ENCODE measurements around the gene KITLG.
"Not testable (repeated sequence)": the region's sequence is repeated elsewhere in the genome, so short reads cannot be mapped to it uniquely, and the experiment has no call there.

Gene KITLG

DNA sequence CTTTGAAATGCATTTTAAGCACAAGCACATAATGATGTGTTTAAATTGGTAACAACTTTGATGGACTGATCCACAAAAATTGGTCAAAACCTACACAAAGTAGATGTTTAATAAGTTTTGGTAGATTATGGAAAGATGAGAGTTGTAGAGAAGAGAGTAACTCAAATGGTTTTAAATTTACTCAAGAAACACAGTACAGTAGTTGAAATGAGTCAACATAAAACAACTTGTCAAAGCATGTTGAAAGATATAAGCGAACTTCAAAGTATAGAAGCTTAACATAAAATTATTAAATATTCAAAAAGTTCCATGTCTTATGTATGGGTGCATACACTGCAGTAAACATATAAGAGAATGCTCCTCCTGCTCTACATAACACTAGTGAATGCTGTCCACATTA, 49.4 kb downstream of the KITLG start:
- H3K4me3 Mint-ChIP-seq, result no peak overlapping the region
- H3K9me3 Mint-ChIP-seq (ENCODE audit: low read depth), result peaks cover 2% of the 10 kb centered on the region
- no peaks in the 10 kb centered on the region for H3K36me3 Mint-ChIP-seq
- H3K27me3 Mint-ChIP-seq, result no peaks in the 10 kb centered on the region
- H3K4me1 Mint-ChIP-seq (ENCODE audit: low read depth), result no peaks in the 10 kb centered on the region
- no peak overlapping the region for H3K27ac Mint-ChIP-seq

DNA sequence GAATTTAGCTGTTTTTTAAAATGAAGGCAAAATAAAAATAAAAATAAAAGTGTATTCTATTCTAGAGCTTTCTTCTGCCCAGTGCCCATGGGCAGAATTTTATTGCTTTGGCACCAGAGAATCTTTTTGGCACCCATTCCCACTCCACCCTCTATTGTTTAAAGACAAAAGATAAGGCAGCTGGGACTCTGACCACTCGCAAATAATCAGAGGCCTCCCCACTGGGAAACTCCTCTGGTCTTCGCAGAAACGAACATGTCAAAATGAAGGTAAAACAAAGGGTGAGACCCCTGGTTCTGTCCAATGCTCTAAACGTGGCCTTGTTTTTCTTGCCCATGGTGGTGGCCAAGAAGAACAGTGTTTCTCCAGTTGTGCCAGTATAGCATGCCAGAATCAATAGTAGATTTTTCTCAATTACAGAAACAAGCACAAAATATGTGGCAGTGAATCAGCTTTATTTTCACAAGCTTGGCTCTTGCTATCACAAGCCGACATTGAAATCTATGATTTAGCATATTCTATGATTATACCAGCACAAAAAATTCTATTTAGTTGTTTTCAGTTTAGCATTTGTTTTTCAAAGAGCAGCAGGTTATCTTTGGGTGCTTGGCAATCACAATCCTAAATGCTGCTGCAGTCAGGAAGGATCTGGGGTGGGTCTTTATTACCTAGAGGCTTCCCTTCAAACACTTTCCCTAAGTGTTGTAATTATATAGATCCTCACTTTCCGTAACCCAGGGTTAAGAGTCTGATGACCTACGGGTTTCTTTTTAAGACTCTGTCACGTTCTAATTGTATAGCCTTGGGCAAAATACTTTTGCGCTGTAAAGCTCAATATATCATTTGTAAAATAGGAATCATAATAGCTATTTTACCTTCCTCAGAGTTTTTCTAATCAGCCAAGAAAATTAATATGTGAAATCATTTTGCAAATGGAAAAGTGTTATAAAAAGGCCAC, 50.5 kb downstream of the KITLG start:
- no peaks in the 10 kb centered on the region for H3K36me3 Mint-ChIP-seq
- no peaks in the 10 kb centered on the region for H3K4me1 Mint-ChIP-seq (ENCODE audit: low read depth)
- no peak overlapping the region for H3K4me3 Mint-ChIP-seq
- H3K9me3 Mint-ChIP-seq (ENCODE audit: low read depth), result no peaks in the 10 kb centered on the region
- H3K27ac Mint-ChIP-seq, result no peak overlapping the region
- H3K27me3 Mint-ChIP-seq, result no peaks in the 10 kb centered on the region

DNA sequence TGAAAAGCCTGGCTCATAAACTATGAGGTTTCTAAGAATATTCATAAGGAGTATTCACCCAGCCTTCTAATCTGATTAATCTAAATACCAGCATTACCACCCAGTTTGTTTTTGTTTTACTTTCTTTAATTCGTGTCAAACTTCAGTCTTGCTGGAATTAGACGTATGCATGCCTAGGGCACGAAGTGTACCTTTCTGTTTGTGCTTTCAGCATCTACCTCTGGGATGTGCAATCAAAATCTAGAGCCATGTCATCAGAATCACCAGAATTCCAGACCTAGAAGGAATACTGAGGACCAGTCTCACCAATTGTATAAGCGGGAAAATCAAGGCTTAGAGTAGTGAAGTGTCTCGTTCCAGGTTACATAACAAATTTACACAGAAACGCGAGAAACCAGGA, 57.3 kb downstream of the KITLG start:
- Mint-ChIP-seq H3K27me3 (no peaks in the 10 kb centered on the region), H3K36me3 (no peaks in the 10 kb centered on the region), H3K9me3 (ENCODE audit: low read depth) (no peaks in the 10 kb centered on the region), H3K27ac (no peak overlapping the region), H3K4me3 (no peak overlapping the region), H3K4me1 (ENCODE audit: low read depth) (no peaks in the 10 kb centered on the region)

DNA sequence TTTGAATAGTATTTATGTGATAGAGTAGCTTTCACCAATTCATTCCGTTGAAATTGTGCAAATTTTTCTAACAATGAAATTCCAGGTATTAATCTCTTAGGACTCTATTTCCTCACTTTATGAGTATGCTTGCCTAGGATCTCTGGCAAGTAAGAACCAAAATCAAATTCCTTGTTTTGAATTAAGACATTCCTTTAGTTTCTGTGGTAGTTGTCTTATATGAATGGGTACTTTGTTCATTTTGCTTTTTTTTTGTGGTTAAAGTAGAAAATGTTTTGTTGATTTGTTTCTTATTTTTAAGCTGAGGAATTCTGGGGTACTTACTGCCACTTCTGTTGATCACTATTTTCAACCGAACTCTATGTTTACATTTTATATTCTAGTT, 59.8 kb downstream of the KITLG start:
- Mint-ChIP-seq H3K27me3 (no peaks in the 10 kb centered on the region), H3K9me3 (ENCODE audit: low read depth) (peaks cover 2% of the 10 kb centered on the region), H3K27ac (no peak overlapping the region), H3K4me1 (ENCODE audit: low read depth) (no peaks in the 10 kb centered on the region), H3K4me3 (no peak overlapping the region), H3K36me3 (no peaks in the 10 kb centered on the region)

DNA sequence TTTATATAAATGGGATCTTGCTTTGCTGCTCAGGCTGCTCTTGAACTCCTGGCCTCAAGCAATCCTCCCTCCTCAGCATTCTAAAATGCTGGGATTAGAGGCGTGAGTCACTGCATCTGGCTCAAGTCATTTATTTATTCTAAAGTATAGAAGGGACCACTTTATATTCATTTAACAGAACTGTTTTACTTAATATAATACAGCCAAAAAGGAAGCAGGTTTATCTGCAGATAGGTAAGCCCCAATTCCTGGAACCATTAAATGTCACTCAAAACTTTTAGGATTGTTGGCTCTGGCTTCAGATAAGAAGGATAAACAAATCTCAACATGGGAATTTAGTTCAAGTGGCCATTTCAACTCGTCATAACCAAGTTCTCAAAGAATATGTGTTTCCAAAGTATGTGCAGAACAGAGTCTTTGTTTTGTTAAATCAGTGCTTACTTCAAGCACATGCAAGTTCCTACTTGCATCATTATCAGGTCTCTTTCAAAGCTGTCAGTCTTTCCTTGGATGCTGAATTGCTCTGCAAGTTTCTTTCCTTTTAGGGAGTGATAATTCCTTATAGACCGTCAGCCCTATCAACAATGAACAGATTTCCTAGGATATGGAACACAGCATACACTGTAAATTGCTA, 60.4 kb downstream of the KITLG start:
- Mint-ChIP-seq H3K27me3 (no peaks in the 10 kb centered on the region), H3K36me3 (no peaks in the 10 kb centered on the region), H3K9me3 (ENCODE audit: low read depth) (peaks cover 2% of the 10 kb centered on the region), H3K4me3 (no peak overlapping the region), H3K27ac (no peak overlapping the region), H3K4me1 (ENCODE audit: low read depth) (no peaks in the 10 kb centered on the region)

DNA sequence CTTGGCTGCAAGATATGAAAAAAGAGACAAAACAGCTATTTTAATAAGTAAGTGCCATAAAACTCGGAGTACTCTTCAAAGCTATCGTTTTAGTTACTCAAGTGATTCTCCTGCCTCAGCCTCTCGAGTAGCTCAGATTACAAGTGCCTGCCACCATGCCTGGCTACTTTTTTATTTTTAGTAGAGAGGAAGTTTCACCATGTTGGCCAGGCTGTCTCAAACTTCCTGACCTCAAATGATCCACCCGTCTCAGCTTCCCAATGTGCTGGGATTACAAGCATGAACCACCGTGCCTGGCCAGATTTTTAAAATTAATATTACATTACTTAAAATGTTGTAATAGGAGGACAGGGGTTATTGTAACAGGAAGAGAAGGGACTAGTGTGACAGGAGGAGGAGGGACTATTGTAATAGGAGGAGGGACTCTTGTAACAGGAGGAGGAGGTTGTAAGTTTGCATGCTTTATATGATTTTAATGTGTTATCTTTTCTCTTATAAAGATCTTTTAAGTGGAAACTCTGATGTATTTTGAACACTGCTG, 61.3 kb downstream of the KITLG start:
- H3K9me3 Mint-ChIP-seq (ENCODE audit: low read depth), result peaks cover 2% of the 10 kb centered on the region

DNA sequence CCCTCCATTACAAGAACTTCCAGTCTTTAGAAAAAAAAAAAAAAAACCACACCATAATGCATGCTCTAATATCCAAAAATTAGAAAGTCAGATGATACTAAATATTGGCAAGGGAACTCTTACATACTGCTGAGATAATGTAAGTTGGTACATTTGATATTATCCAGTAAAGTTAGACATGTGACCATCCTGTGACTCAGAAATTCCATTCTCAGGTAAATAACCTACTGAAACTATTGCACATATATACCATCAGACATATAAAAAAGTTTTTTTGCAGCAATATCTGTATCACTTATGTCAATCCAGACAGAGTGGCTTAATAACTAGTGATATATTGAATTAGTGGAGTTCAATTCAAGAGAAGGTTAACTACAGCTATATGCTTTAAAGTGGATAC, 63.5 kb downstream of the KITLG start:
- no peak overlapping the region for H3K4me3 Mint-ChIP-seq
- H3K36me3 Mint-ChIP-seq, result no peaks in the 10 kb centered on the region
- no peak overlapping the region for H3K27ac Mint-ChIP-seq
- H3K9me3 Mint-ChIP-seq (ENCODE audit: low read depth), result peaks cover 2% of the 10 kb centered on the region
- H3K27me3 Mint-ChIP-seq, result no peaks in the 10 kb centered on the region
- no peaks in the 10 kb centered on the region for H3K4me1 Mint-ChIP-seq (ENCODE audit: low read depth)

More for the DNA sequence above, 61.3 kb downstream of the KITLG start:
- H3K27me3 Mint-ChIP-seq, result no peaks in the 10 kb centered on the region
- H3K4me3 Mint-ChIP-seq, result no peak overlapping the region
- no peak overlapping the region for H3K27ac Mint-ChIP-seq
- no peaks in the 10 kb centered on the region for H3K36me3 Mint-ChIP-seq
- no peaks in the 10 kb centered on the region for H3K4me1 Mint-ChIP-seq (ENCODE audit: low read depth)

DNA sequence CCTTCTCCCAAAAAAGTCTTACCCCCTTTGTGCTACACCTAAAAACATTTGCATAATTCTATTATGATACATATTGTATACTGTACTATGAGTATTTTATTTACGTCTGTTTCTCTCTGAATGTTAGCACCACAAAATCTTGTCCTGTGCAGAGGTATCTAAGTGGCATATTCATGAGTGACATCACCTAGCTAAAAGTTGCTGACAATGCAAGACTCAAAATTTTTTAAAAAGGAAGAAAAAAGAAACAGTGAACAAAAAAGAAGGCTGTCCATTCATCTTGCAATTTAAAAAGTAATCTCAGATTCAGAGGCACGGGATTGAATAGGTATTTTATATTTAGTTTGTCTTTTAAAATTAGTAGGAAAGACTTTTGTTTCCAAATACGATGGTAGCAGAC, 69.4 kb downstream of the KITLG start:
- H3K27ac Mint-ChIP-seq, result no peak overlapping the region
- H3K36me3 Mint-ChIP-seq, result no peaks in the 10 kb centered on the region
- no peaks in the 10 kb centered on the region for H3K27me3 Mint-ChIP-seq
- H3K9me3 Mint-ChIP-seq (ENCODE audit: low read depth), result peaks cover under 1% of the 10 kb centered on the region
- no peaks in the 10 kb centered on the region for H3K4me1 Mint-ChIP-seq (ENCODE audit: low read depth)
- no peak overlapping the region for H3K4me3 Mint-ChIP-seq

DNA sequence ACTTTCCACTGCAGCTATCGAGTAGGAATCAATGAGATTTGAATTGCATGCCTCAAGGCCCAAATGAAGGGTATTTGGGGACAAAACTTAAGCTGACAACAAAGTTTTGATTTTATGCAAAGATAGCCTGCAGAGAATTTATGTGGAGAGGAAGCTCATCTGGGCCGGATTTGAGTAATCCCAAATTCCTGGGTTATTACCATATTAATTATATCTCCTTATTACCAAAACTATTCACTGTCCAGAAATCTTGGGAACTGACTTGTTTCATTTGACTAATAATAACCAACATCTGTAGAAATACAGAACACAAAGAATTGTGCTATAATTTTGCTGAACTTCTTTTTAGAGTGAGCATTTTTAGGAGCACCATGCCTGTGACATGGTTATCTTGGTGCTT, 70.4 kb downstream of the KITLG start:
- no peaks in the 10 kb centered on the region for H3K9me3 Mint-ChIP-seq (ENCODE audit: low read depth)
- H3K27me3 Mint-ChIP-seq, result no peaks in the 10 kb centered on the region

DNA sequence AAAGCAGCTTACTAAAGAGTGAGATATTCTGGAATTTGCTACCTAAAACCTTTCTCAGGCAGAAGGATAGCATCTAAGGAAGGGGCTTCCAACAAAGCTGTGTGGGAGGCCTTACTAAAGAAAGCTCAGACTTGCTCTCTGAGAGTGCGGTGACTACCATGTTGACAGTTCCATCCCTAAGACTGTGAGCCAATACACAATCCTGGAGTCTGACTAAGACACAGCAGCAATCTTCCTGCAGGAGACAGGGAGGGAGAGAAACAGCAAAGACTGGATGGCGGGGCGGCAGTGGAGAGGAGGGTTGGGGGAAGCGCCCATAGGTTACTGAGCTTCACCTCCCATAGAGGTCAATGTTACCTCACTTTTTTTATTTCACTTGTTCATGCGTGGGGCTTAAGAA, 70.9 kb downstream of the KITLG start:
- Mint-ChIP-seq H3K9me3 (ENCODE audit: low read depth) (no peaks in the 10 kb centered on the region), H3K27ac (no peak overlapping the region), H3K27me3 (no peaks in the 10 kb centered on the region), H3K36me3 (no peaks in the 10 kb centered on the region), H3K4me3 (no peak overlapping the region), H3K4me1 (ENCODE audit: low read depth) (no peaks in the 10 kb centered on the region)

More for the DNA sequence above, 70.4 kb downstream of the KITLG start:
- Mint-ChIP-seq H3K4me3 (no peak overlapping the region), H3K27ac (no peak overlapping the region), H3K36me3 (no peaks in the 10 kb centered on the region), H3K4me1 (ENCODE audit: low read depth) (no peaks in the 10 kb centered on the region)

DNA sequence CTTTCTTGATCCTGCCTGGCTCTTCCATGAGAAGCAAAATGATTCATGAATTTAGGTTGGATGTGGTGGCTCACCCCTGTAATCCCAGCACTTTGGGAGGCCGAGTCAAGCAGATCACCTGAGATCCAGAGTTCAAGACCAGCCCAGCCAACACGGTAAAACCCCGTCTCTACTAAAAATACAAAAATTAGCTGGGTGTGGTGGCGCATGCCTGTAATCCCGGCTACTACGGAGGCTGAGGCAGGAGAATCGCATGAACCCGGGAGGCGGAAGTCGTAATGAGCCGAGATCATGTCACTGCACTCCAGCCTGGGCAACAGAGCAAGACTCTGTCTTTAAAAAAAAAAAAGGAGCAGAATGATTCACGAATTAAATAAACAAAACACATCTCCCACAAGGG, 72.4 kb downstream of the KITLG start:
- H3K36me3 Mint-ChIP-seq; H3K4me1 Mint-ChIP-seq (ENCODE audit: low read depth); H3K9me3 Mint-ChIP-seq (ENCODE audit: low read depth); H3K4me3 Mint-ChIP-seq; H3K27me3 Mint-ChIP-seq; H3K27ac Mint-ChIP-seq: not testable (repeated sequence)

DNA sequence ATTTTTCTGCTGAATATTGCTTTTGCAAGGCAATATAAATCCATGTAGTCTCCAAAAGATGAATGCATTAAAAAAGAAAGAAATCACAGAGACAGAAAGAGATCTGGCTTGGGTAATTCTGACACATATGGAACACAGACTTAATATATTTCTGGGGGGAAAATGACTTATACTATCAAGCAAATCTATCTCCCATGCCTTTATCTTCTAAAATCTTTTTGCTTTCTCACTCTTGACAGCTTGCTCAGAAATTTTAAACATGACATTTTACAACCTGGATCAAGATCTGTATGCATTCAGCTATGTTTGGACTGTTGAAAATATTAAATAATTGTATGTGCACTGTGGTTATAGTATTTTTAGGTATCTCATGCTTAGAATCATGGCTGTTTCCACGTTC, 73.0 kb downstream of the KITLG start:
- Mint-ChIP-seq H3K4me3 (no peak overlapping the region), H3K9me3 (ENCODE audit: low read depth) (no peaks in the 10 kb centered on the region), H3K27ac (no peak overlapping the region), H3K27me3 (no peaks in the 10 kb centered on the region), H3K4me1 (ENCODE audit: low read depth) (no peaks in the 10 kb centered on the region), H3K36me3 (no peaks in the 10 kb centered on the region)

DNA sequence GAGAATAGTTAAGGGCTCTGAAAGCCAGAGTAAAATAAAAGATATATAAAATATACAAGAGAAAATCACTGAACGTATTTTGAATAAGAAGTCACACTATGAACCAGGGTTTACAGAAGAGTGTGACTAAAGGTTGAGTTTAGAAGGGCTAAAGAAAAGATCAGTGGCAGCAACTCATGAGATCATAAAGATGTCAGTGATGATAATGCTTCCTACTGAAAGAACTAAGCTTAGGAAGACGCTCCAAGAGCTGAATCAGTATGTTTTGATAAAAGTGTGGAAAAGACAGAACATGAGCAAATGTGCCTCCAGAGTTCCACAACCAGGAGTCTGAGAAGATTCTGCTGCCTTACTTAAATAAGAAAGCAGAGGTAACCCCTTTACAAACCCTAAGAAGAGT, 74.6 kb downstream of the KITLG start:
- H3K4me1 Mint-ChIP-seq (ENCODE audit: low read depth), result no peaks in the 10 kb centered on the region
- H3K9me3 Mint-ChIP-seq (ENCODE audit: low read depth), result no peaks in the 10 kb centered on the region
- no peaks in the 10 kb centered on the region for H3K36me3 Mint-ChIP-seq
- H3K27ac Mint-ChIP-seq, result no peak overlapping the region
- no peak overlapping the region for H3K4me3 Mint-ChIP-seq
- no peaks in the 10 kb centered on the region for H3K27me3 Mint-ChIP-seq

DNA sequence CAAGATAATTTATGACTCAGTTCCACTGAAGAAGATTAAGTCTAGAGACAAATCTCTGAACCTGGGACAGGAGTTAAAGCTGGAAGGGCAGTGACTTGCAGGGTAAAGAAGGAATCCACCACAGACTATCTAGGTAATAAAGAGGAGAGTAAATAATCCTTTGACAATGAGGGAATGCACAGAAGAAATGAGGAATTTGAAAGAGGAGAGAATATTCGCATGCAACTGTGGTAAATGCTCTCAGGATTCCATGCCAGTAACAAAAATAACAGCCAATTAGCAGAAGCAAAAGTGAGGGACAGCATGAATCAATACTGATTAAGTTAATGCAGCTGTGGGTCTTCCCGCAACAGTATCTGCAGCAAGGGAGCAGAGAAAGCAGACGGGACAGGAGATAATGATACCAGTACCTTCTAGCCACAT, 77.0 kb downstream of the KITLG start:
- Mint-ChIP-seq H3K27ac (no peak overlapping the region), H3K36me3 (no peaks in the 10 kb centered on the region), H3K4me3 (no peak overlapping the region), H3K9me3 (ENCODE audit: low read depth) (no peaks in the 10 kb centered on the region), H3K4me1 (ENCODE audit: low read depth) (no peaks in the 10 kb centered on the region), H3K27me3 (no peaks in the 10 kb centered on the region)

All from activated naive CD8-positive, alpha-beta T cell (primary cell).